Mesenchymal stem cell (in vitro differentiated cells and primary cell): ENCODE results near the gene TMTC4.
"Not testable (repeated sequence)": the region's sequence is repeated elsewhere in the genome, so short reads cannot be mapped to it uniquely, and the experiment has no call there.

ENCODE experiments used
- DNase-seq: peaks from one replicate; pipeline ENCODE4 v3.0.0-alpha.2; 2013
- H2AFZ ChIP-seq: one replicate; pipeline ENCODE4 v1.6.1; 2013; ENCODE audit warnings: low read depth, mild to moderate bottlenecking, control low read depth, inconsistent platforms, low read length, moderate library complexity
- H2AK5ac ChIP-seq: 2 replicates; pipeline ENCODE4 v1.6.1; 2013; ENCODE audit warnings: low read length, moderate library complexity, mild to moderate bottlenecking, inconsistent platforms; ENCODE audit not compliant: severe bottlenecking
- H2BK120ac ChIP-seq: one replicate; pipeline ENCODE4 v1.6.1; 2013; ENCODE audit warnings: low read depth, mild to moderate bottlenecking, inconsistent platforms, low read length, moderate library complexity
- H2BK12ac ChIP-seq, 2 experiments: one replicate each; pipeline ENCODE4 v1.6.1; 2013; ENCODE audit warnings: inconsistent platforms in 2 of 2, low read length in 2 of 2, mild to moderate bottlenecking in 2 of 2, moderate library complexity in 2 of 2, control low read depth in 1 of 2
- H2BK15ac ChIP-seq: one replicate; pipeline ENCODE4 v1.6.1; 2013; ENCODE audit warnings: mild to moderate bottlenecking, low read depth, inconsistent platforms; ENCODE audit not compliant: poor library complexity, severe bottlenecking
- H2BK5ac ChIP-seq: 2 replicates; pipeline ENCODE4 v1.6.1; 2013; ENCODE audit warnings: low read depth, mild to moderate bottlenecking, low read length, control low read depth, inconsistent platforms; ENCODE audit not compliant: poor library complexity, severe bottlenecking
- H3K14ac ChIP-seq, 2 experiments: one replicate each; pipeline ENCODE4 v1.6.1; 2013; ENCODE audit warnings: inconsistent platforms in 2 of 2, low read length in 2 of 2, control low read depth in 1 of 2, mild to moderate bottlenecking in 1 of 2, moderate library complexity in 1 of 2
- H3K18ac ChIP-seq, 2 experiments: one replicate each; pipeline ENCODE4 v1.6.1; 2013; ENCODE audit warnings: inconsistent platforms in 2 of 2, low read length in 2 of 2, control low read depth in 1 of 2, low read depth in 1 of 2, mild to moderate bottlenecking in 1 of 2
- H3K23ac ChIP-seq, 2 experiments: one replicate each; pipeline ENCODE4 v1.6.1; 2013; ENCODE audit warnings: inconsistent platforms in 2 of 2, low read length in 2 of 2, mild to moderate bottlenecking in 2 of 2, moderate library complexity in 2 of 2, control low read depth in 1 of 2
- H3K27ac ChIP-seq: 2 replicates; pipeline ENCODE4 v1.5.1; 2013; ENCODE audit warnings: mild to moderate bottlenecking, moderate library complexity, low read length, control low read depth, inconsistent platforms; ENCODE audit not compliant: poor library complexity, severe bottlenecking
- H3K27me3 ChIP-seq, 2 experiments: 2 replicates each; pipeline versions ENCODE4 v1.6.1 to v1.7.0; 2013; ENCODE audit warnings: low read length in 2 of 2, mild to moderate bottlenecking in 2 of 2, moderate library complexity in 2 of 2, control low read depth in 1 of 2, inconsistent platforms in 1 of 2; ENCODE audit not compliant: control insufficient read depth in 1 of 2, insufficient read depth in 1 of 2
- H3K36me3 ChIP-seq, 2 experiments: 2 replicates each; pipeline versions ENCODE4 v1.6.1 to v1.7.0; 2013; ENCODE audit warnings: low read length in 2 of 2, control low read depth in 1 of 2, inconsistent platforms in 1 of 2, low read depth in 1 of 2, mild to moderate bottlenecking in 1 of 2; ENCODE audit not compliant: insufficient read depth in 2 of 2, control insufficient read depth in 1 of 2
- H3K4ac ChIP-seq, 2 experiments: one replicate each; pipeline ENCODE4 v1.6.1; 2013; ENCODE audit warnings: inconsistent platforms in 2 of 2, low read length in 2 of 2, mild to moderate bottlenecking in 2 of 2, moderate library complexity in 2 of 2, control low read depth in 1 of 2, low read depth in 1 of 2
- H3K4me1 ChIP-seq: 2 replicates; pipeline ENCODE4 v1.6.1; 2013; ENCODE audit warnings: low read depth, low read length, control low read depth; ENCODE audit not compliant: control insufficient read depth, insufficient read depth
- H3K4me2 ChIP-seq: 2 replicates; pipeline ENCODE4 v1.6.1; 2013; ENCODE audit warnings: low read length, mild to moderate bottlenecking, inconsistent platforms; ENCODE audit not compliant: poor library complexity, severe bottlenecking
- H3K4me3 ChIP-seq, 2 experiments: 2 replicates each; pipeline versions ENCODE4 v1.5.1 to v1.7.0; 2013; ENCODE audit warnings: low read length in 2 of 2, mild to moderate bottlenecking in 2 of 2, control low read depth in 1 of 2, low read depth in 1 of 2; ENCODE audit not compliant: insufficient read depth in 1 of 2
- H3K79me1 ChIP-seq: replicated peaks from 2 replicates; pipeline ENCODE4 v1.6.1; 2013; ENCODE audit warnings: mild to moderate bottlenecking, control low read depth, low read length, inconsistent platforms; ENCODE audit not compliant: poor library complexity, severe bottlenecking
- H3K9ac ChIP-seq: 2 replicates; pipeline ENCODE4 v1.7.0; 2013; ENCODE audit warnings: mild to moderate bottlenecking, low read length, moderate library complexity
- H3K9me3 ChIP-seq: 2 replicates; pipeline ENCODE4 v1.7.0; 2013; ENCODE audit warnings: mild to moderate bottlenecking, low read length; ENCODE audit not compliant: control insufficient read depth
- H4K8ac ChIP-seq: one replicate; pipeline ENCODE4 v1.6.1; 2013; ENCODE audit warnings: inconsistent platforms, mild to moderate bottlenecking, low read length, moderate library complexity
- H4K91ac ChIP-seq: one replicate; pipeline ENCODE4 v1.6.1; 2013; ENCODE audit warnings: mild to moderate bottlenecking, low read length, inconsistent platforms
- WGBS: methylation state at CpG from one replicate; pipeline ENCODE4 v1.1.7; 2013; ENCODE audit warnings: mixed read lengths; 5-methylcytosine and 5-hydroxymethylcytosine counted together

Gene TMTC4

GRCh38 chr13:100714478-100714877 lies 39.9 kb upstream of the TMTC4 start:
- Histone ChIP-seq H3K4me2 (no peak overlapping the region), H2BK12ac (no peak overlapping the region), H3K79me1 (no peaks in the 10 kb centered on the region), H3K9ac (no peak overlapping the region), H4K91ac (no peak overlapping the region), H3K27ac (no peak overlapping the region), H3K18ac (no peak overlapping the region), H3K9me3 (no peaks in the 10 kb centered on the region), H3K36me3 (no peaks in the 10 kb centered on the region), H3K27me3 (peaks cover 7 to 18% of the 10 kb centered on the region in 2 experiments), H2BK15ac (no peak overlapping the region), H2AK5ac (no peak overlapping the region), H3K4me1 (no peaks in the 10 kb centered on the region), H3K4ac (no peak overlapping the region), H3K4me3 (no peak overlapping the region), H3K14ac (no peak overlapping the region), H3K23ac (no peak overlapping the region), H2BK120ac (no peak overlapping the region), H2BK5ac (no peak overlapping the region), H4K8ac (no peak overlapping the region), H2AFZ (no peak overlapping the region)
- 60% methylated on average over 1 of the region's 2 CpGs for WGBS
- DNase-seq = no peak

DNA sequence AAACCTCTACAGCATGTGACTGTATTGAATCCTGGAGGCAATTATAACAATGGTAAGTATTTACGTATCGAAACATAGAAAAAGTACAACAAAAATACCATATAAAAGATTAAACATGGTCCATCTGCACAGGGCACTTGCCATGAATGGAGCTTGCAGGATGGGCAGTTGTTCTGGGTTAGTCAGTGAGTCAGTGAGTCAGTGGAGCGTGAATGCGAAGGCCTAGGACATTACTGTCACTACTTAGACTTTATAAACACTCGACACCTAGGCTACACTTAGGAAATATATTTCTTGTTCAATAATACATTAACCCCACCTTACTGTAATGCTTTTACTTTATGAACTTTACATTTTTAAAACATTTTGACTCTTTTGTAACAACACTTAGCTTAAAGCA lies 35.6 kb upstream of the TMTC4 start:
- no peak overlapping the region for H4K91ac ChIP-seq
- peaks cover 3% of the 10 kb centered on the region for H3K4me1 ChIP-seq
- no peak overlapping the region for H4K8ac ChIP-seq
- H3K79me1 ChIP-seq = no peaks in the 10 kb centered on the region
- H3K14ac ChIP-seq = no peak overlapping the region
- H3K4ac ChIP-seq = no peak overlapping the region
- DNase-seq = no peak
- WGBS = 86% methylated on average over 3 of the region's 5 CpGs
- no peaks in the 10 kb centered on the region for H3K36me3 ChIP-seq
- no peak overlapping the region for H2AFZ ChIP-seq
- no peak overlapping the region for H2BK12ac ChIP-seq
- no peak overlapping the region for H2BK15ac ChIP-seq
- H2BK5ac ChIP-seq = no peak overlapping the region
- H3K18ac ChIP-seq = no peak overlapping the region
- no peak overlapping the region for H2AK5ac ChIP-seq
- peaks cover 6 to 13% of the 10 kb centered on the region in 2 experiments for H3K27me3 ChIP-seq
- H2BK120ac ChIP-seq = no peak overlapping the region
- H3K23ac ChIP-seq = no peak overlapping the region
- no peak overlapping the region for H3K4me3 ChIP-seq
- no peak overlapping the region for H3K27ac ChIP-seq
- no peak overlapping the region for H3K9ac ChIP-seq
- H3K4me2 ChIP-seq = no peak overlapping the region
- H3K9me3 ChIP-seq = peaks cover 4% of the 10 kb centered on the region

GRCh38 chr13:100707818-100708740 lies 33.5 kb upstream of the TMTC4 start:
- Histone ChIP-seq H2BK5ac (no peak overlapping the region), H3K4me3 (no peak overlapping the region), H3K27me3 (peaks cover 6 to 13% of the 10 kb centered on the region in 2 experiments), H3K23ac (no peak overlapping the region), H2AFZ (no peak overlapping the region), H3K4me2 (no peak overlapping the region), H3K36me3 (no peaks in the 10 kb centered on the region), H2BK15ac (no peak overlapping the region), H4K91ac (no peak overlapping the region), H2AK5ac (no peak overlapping the region), H3K14ac (no peak overlapping the region), H3K9me3 (peaks cover 4% of the 10 kb centered on the region), H3K4ac (no peak overlapping the region), H3K27ac (no peak overlapping the region), H3K79me1 (no peaks in the 10 kb centered on the region), H3K4me1 (peaks cover 3% of the 10 kb centered on the region), H2BK120ac (no peak overlapping the region), H3K18ac (no peak overlapping the region), H4K8ac (no peak overlapping the region), H3K9ac (no peak overlapping the region), H2BK12ac (no peak overlapping the region)
- 88% methylated on average over 11 of the region's 12 CpGs for WGBS
- DNase-seq = no peak

DNA sequence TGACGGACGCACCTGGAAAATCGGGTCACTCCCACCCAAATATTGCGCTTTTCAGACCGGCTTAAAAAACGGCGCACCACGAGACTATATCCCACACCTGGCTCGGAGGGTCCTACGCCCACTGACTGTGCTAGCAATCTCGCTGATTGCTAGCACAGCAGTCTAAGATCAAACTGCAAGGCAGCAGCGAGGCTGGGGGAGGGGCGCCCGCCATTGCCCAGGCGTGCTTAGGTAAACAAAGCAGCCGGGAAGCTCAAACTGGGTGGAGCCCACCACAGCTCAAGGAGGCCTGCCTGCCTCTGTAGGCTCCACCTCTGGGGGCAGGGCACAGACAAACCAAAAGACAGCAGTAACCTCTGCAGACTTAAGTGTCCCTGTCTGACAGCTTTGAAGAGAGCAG lies 23.7 kb upstream of the TMTC4 start:
- H3K27me3 ChIP-seq, H4K8ac ChIP-seq, H3K79me1 ChIP-seq, H3K14ac ChIP-seq, H3K9ac ChIP-seq, H2AK5ac ChIP-seq, H2BK15ac ChIP-seq, H4K91ac ChIP-seq, H3K36me3 ChIP-seq, H3K4me3 ChIP-seq, H2AFZ ChIP-seq, H2BK120ac ChIP-seq, H3K4me1 ChIP-seq, DNase-seq, H2BK12ac ChIP-seq, H3K4me2 ChIP-seq, H2BK5ac ChIP-seq, H3K4ac ChIP-seq, H3K23ac ChIP-seq, H3K9me3 ChIP-seq, H3K27ac ChIP-seq, H3K18ac ChIP-seq: not testable (repeated sequence)
- no CpG with 5 or more reads among the region's 16 CpGs for WGBS
